Measurements from ENCODE around the gene FAM216A. TPM values are rescaled to one million over a fixed set of nuclear protein-coding genes. Genes with fewer than 3 reads are reported as not detected.
A peak's percentile ranks its signal among the peaks of the same experiment; 100 is the strongest.

Gene FAM216A
- total and polyA plus RNA-seq, 9 of the 15 experiments (the other 6 are each of a cell fraction or from before 2014, with no cell fraction given), result 17.2 to 96.9 (median 48.5) TPM

DNA sequence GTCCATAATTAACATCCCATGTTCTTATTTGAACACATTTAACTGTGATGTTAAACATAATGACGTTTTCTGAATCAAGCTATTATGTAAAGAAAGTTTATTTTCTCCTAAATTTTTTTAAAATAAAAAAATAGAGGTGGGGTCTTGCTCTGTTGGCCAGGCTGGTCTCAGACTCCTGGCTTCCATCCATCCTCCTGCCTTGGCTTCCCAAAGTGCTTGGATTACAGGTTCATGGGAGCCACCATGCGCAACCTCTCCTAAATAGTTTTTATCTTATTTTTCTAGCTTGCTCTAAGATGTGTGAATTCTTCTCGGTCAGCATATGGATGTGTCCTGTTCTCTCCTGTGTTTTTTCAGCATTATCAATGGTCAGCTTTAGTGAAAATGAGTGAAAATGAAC, 36.7 kb downstream of the FAM216A start:
- Histone ChIP-seq H4K20me1 (replicated peaks; ENCODE audit: control insufficient read depth, insufficient read depth, low read length) (no peaks in the 10 kb centered on the region), H3K4me2 (ENCODE audit: insufficient read depth, low read length) (no peak overlapping the region), H3K4me1 (replicated peaks in 1 of 2; ENCODE audit: control insufficient read depth in 2 of 2, insufficient read depth in 2 of 2, low read length in 2 of 2) (peaks cover 10 to 13% of the 10 kb centered on the region in 2 experiments; a peak in 4 of 5 replicates), H3K27ac (ENCODE audit: extremely low read depth, low read depth, low read length) (no peak overlapping the region), H3K4me3 (no peak overlapping the region), H3K36me3 (ENCODE audit: control insufficient read depth, insufficient read depth, low read length) (peaks cover 1% of the 10 kb centered on the region; the same call in 1 of the 3 replicates), H3K9me1 (ENCODE audit: control insufficient read depth, insufficient read depth, low read length) (no peaks in the 10 kb centered on the region), H3K79me2 (ENCODE audit: control insufficient read depth, insufficient read depth, low read length) (peaks cover 20% of the 10 kb centered on the region), H3K27me3 (ENCODE audit: control insufficient read depth in 2 of 2, insufficient read depth in 2 of 2, low read length in 2 of 2) (no peaks in the 10 kb centered on the region), H3K9me3 (replicated peaks; ENCODE audit: control insufficient read depth, insufficient read depth, low read depth, low read length) (no peaks in the 10 kb centered on the region; the same call in 1 of the 2 replicates), H2AFZ (ENCODE audit: low read depth, low read length) (no peak overlapping the region), H3K9ac (ENCODE audit: insufficient read depth in 1 of 2, low read depth in 2 of 2, low read length in 2 of 2) (no peak overlapping the region)
- FAIRE-seq (no peak), DNase-seq (ENCODE audit: extremely low read depth in 1 of 4, low spot score in 3 of 4) (no peak), ATAC-seq (no peak)
- CTCF ChIA-PET (ENCODE audit: low intra/inter-chr PET ratio), result no interaction called here
- POLR2A ChIA-PET, result no interaction called here
- 55% methylated on average over 3 of the region's 3 CpGs for WGBS (ENCODE audit: insufficient coverage, low coverage, missing lambda C conversion rate)
- intact Hi-C loops (cut with micrococcal nuclease) (no loop called here), in situ Hi-C loops (cut with MboI) (no loop called here)
- no TSS peak for BruUV-seq (replicated peaks)
- TF ChIP-seq CAMTA2 (CRISPR knock-in tag; conservative IDR thresholded peaks at IDR 0.05), result no peak
- TF ChIP-seq, protein P1, sequence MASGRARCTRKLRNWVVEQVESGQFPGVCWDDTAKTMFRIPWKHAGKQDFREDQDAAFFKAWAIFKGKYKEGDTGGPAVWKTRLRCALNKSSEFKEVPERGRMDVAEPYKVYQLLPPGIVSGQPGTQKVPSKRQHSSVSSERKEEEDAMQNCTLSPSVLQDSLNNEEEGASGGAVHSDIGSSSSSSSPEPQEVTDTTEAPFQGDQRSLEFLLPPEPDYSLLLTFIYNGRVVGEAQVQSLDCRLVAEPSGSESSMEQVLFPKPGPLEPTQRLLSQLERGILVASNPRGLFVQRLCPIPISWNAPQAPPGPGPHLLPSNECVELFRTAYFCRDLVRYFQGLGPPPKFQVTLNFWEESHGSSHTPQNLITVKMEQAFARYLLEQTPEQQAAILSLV (tag; IDR thresholded peaks at IDR 0.05), result no peak
- TF ChIP-seq ZNF121 (CRISPR knock-in tag; conservative IDR thresholded peaks at IDR 0.05), result peak; percentile 65
- no peak for TF ChIP-seq CHD1 (IDR thresholded peaks at IDR 0.05; ENCODE audit: low read length)
- TF ChIP-seq RBM25 (IDR thresholded peaks at IDR 0.05; ENCODE audit: low read depth, low read length, severe bottlenecking), result peak; percentile 32
- no peak for TF ChIP-seq HCFC1 (IDR thresholded peaks at IDR 0.05; ENCODE audit: low read depth, low read length)
- no peak for TF ChIP-seq TFE3 (CRISPR knock-in tag; IDR thresholded peaks at IDR 0.05)
- TF ChIP-seq, protein P2, sequence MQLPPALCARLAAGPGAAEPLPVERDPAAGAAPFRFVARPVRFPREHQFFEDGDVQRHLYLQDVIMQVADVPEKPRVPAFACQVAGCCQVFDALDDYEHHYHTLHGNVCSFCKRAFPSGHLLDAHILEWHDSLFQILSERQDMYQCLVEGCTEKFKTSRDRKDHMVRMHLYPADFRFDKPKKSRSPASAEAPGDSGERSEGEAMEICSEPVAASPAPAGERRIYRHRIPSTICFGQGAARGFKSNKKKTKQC (CRISPR knock-in tag; IDR thresholded peaks at IDR 0.05), result no peak
- TF ChIP-seq ZNF239 (CRISPR knock-in tag; IDR thresholded peaks at IDR 0.05), result no peak
- no peak for TF ChIP-seq MEF2D (tag; conservative IDR thresholded peaks at IDR 0.05; ENCODE audit: low read depth)
- no peak for TF ChIP-seq ZNF347 (CRISPR knock-in tag; IDR thresholded peaks at IDR 0.05; ENCODE audit: low read depth)
- no peak for TF ChIP-seq TBL1XR1 (IDR thresholded peaks at IDR 0.05; ENCODE audit: low read length in 2 of 2)
- TF ChIP-seq ZBTB7A (IDR thresholded peaks at IDR 0.05; ENCODE audit: borderline replicate concordance, control insufficient read depth, low read depth, low read length), result no peak
- TF ChIP-seq ZNF174 (CRISPR knock-in tag; IDR thresholded peaks at IDR 0.05), result no peak

Data from K562 (cell line).